H54 (cell line): ENCODE results near the gene TMEM39B.

ENCODE experiments used
- DNase-seq: peaks from one replicate; pipeline ENCODE4 v3.0.0; 2011; ENCODE audit warnings: low spot score, mixed read lengths; ENCODE audit not compliant: insufficient read length
- FAIRE-seq: peaks from 3 replicates; lab custom pipeline; 2011; peaks lifted over from hg19 to GRCh38; lab: Jason Lieb, UNC
- POLR2A ChIP-seq: IDR thresholded peaks from 2 replicates; pipeline ENCODE4 v1.6.1; 2011; ENCODE audit warnings: low read depth, mild to moderate bottlenecking, low read length

Gene TMEM39B

DNA sequence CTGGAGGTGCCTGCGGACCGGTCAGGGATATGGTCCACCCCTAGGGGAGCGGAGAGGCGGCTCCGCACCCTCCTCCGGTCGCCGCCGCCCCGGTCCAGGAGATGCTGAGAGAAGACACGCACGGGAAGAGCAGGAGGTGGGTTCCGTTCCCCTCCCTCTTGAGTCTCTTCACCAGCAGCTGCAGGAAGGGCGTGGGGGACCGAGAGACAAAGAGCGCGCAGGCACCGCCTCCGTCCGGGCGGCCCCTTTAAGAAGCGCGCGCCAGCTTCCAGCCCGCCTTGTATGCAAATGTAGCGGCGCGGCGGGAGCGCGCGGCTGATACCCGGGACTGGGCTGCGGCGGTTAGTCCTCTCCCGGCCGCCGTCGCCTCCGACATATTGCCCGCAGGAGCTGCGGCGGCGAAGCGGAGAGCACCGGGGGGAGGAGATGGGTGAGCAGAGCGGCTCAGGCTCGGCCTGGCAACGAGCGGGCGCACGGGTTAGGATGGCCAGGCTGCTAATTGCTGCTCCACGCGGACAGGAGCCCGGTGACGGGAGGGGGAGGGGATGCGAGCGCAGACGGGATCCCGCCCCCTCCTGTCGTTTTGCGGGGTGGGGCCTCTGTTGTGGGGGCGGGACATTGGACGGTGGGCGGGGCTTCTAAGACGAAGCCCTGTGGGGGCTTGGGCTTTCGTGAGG lies at the start of gene TMEM39B:
Gene TMEM39B, plus strand, starts transcription at position 318 of the 677 bp plus-strand sequence. Its CDS starts 109 bp downstream, at position 427.
- FAIRE-seq = no peak
- TF ChIP-seq POLR2A = peak; percentile 63
- peak; percentile 80 for DNase-seq

- no peak for TF ChIP-seq POLR2A
- no peak for FAIRE-seq
- DNase-seq = no peak
Measured at GRCh38 chr1:32023351-32023750, 49.4 kb upstream of the TMEM39B start.

DNA sequence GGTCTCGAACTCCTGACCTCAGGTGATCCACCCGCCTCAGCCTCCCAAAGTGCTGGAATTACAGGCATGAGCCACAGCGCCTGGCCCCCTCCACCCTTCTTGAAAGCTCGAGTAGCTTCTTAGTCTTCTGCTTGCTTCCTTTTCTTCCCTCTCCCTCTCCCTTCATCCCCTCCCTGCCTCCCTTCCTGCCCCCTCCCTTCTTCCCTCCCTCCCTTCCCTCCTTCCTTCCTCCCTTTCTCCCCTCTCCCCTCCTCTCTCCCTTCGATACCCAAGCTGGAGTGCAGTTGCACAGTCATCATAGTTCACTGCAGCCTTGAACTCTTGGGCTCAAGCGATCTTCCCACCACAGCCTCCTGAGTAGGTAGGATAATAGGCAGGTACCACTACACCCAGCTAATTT lies 47.2 kb upstream of the TMEM39B start:
- FAIRE-seq (no peak), DNase-seq (no peak)
- TF ChIP-seq POLR2A = no peak

DNA sequence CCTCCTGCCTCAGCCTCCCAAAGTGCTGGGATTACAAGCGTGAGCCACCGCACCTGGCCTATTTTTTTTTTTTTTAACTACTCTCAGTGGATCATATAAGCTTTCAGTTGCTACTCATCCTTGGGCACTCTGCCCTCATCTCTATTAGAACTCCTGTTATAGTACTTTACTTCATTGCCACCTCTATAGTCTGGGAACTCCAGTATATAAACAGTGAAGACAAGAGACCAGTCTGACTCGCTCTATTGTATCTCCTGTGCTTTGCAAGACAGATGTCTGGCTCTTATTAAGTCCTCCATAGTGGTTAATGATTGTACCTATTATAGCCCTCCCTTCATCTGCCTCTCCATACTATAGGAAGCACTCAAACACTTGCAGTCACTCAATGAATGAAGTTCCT lies 44.0 kb upstream of the TMEM39B start:
- FAIRE-seq = no peak
- no peak for DNase-seq
- no peak for TF ChIP-seq POLR2A

DNA sequence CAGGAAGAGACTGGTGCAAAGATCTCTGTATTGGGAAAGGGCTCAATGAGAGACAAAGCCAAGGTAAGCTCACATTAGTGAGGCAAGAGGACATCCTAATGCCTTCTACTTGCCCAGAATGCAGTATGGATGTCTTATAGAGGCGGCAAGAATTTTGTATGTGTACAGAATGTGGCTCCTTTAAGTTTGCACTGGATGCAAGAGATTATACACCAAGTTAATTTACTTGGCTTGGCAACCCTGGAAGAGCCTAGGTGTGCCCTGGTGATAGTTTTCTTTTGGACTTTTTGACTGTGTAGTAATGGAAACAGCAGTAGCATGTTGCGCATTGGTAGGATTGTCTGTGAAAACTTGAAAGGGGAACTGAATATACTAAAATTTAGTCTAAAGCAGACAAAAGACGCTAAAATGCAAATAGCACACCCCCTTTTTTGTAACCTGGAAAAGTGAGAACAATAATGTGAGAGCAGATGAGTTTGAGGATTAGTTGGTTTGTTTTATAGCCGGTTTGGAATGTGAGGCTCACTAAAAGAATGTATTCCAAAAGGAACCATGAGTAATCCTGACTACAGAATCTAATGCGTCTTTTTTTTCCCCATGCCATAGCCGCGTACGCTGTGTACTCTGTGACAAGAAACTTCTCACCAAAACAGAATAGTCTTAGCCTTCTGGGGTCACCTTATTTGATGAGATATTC lies 41.0 kb upstream of the TMEM39B start:
- peak; percentile 50 for FAIRE-seq
- DNase-seq = no peak

DNA sequence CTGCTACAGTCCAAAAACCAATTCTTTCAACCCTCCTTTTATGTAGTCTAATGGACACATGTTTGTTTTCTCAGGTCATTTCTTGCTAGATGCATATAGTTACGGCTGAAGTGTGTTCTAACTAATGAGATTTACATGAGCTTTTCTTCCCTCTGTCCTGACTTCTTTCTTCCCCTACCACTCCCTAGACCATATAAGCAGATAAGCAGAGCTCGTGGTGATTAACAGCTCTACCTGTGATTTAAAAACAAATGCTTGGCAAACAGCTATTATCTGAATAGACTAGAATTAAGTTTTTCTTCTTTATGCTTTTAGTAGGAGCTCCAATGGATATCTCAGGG lies 40.5 kb upstream of the TMEM39B start:
- TF ChIP-seq POLR2A = no peak
- FAIRE-seq (no peak), DNase-seq (no peak)

More for the DNA sequence above, 41.0 kb upstream of the TMEM39B start:
- no peak for TF ChIP-seq POLR2A

GRCh38 chr1:32035119-32035518 lies 37.6 kb upstream of the TMEM39B start:
- DNase-seq (no peak), FAIRE-seq (no peak)
- no peak for TF ChIP-seq POLR2A

GRCh38 chr1:32040711-32041110 lies 32.0 kb upstream of the TMEM39B start:
- DNase-seq (no peak), FAIRE-seq (no peak)
- TF ChIP-seq POLR2A = no peak

DNA sequence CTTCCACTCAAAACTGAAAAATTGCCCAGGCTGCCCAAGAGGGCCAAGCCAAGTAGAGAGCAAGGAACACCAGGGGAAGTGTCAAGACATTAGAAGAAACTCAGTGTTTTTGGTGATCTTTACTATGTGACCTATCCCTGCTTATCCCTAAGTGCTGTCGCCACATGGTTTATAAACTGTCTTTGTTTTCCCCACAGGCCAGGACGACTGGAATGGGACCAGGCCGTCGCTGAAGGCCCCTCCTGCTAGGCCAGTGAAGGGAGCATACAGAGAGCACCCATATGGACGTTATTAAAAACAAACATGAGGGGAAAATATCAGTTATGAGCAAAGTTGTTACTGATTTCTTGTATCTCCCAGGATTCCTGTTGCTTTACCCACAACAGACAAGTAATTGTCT lies 30.4 kb upstream of the TMEM39B start:
- FAIRE-seq (no peak), DNase-seq (no peak)
- TF ChIP-seq POLR2A = no peak

DNA sequence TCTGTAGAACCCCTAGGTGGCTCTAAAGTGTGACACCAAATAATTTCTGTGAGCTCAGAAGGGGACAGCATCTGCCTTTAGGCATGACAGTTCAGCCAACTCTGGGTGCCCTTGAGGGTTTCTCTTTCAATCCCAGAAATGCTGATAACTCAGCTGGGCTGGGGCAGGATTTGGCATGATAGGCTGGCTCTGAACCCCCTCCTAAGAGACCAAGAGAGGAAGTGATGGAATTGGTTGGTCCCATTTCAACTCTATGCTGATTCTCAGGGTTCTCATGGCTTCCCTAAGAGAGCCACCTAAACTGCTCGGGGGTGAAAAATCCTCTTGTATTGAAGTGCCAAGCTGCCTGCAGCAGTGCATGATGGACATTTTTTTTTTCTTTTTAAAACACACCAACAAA lies 28.5 kb upstream of the TMEM39B start:
- TF ChIP-seq POLR2A = no peak
- FAIRE-seq = no peak

DNA sequence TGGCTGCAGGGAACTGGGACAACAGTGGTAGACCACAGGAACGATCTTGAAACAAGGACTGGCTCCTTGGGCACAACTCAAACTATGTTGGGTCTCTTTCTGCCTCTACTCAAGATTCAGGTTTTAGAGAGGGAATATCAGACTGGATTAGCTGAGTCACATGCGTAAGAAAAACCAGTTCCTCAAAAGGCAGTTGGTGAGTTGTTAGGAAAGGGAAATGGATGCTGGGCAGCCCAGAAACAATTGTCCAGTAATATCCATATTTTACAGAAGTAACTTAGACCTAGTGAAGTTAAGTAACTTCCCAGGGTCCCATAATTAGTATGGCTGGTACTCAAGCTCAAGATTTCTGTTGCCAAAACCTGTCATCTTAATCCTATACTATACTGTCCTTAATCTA lies 27.0 kb upstream of the TMEM39B start:
- FAIRE-seq (no peak), DNase-seq (no peak)
- TF ChIP-seq POLR2A = no peak

More for the DNA sequence above, 28.5 kb upstream of the TMEM39B start:
- no peak for DNase-seq

- DNase-seq (no peak), FAIRE-seq (no peak)
- TF ChIP-seq POLR2A = no peak
Measured at GRCh38 chr1:32047701-32048100, 25.0 kb upstream of the TMEM39B start.

- FAIRE-seq (no peak), DNase-seq (no peak)
- TF ChIP-seq POLR2A = no peak
Measured at GRCh38 chr1:32048440-32048839, 24.3 kb upstream of the TMEM39B start.

DNA sequence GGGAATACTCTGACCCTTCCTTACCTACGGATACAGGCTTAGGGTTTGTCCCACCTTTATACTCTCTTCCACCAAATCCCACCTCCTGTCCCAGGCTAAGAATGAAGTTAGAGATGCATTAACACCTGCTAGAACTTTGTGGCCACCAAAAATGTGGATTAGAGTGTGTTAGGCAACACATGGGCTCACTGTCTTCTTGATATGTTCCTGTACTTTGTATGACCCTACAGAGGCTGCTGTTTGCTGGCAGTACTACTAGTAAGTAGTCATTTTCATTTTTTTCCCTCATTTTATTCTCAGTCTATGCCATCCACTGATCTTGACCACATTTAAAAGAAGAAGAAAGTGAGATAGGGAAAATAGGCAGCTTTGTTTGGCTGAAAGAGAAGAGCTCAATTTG lies 21.0 kb upstream of the TMEM39B start:
- DNase-seq (no peak), FAIRE-seq (no peak)
- no peak for TF ChIP-seq POLR2A

- no peak for FAIRE-seq
- DNase-seq = no peak
- no peak for TF ChIP-seq POLR2A
Measured at GRCh38 chr1:32052887-32053286, 19.9 kb upstream of the TMEM39B start.
